ENCODE data around the gene PIK3R5.

DNA sequence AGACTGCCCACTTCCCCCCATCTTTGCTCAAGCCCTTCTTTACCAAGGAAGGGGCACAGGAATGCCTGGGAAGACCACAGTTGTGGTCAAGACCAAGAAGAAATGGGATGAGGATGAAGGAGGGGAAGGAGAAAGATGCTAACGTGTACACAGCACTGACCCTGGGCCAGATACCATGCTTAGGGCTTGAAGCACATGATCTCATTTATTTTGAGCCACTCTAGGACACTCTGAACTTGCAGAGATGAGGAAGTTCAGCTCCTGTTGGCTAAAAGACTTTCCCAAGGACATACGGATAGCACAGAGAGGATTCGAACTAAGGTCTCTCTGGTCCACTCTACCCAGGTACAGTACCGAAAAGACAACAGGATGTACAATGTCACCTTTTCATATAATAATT lies 42.6 kb downstream of the PIK3R5 start:
- TF ChIP-seq POLR2A (IDR thresholded peaks at IDR 0.05; ENCODE audit: low read length), result no peak
- no peak for TF ChIP-seq GATA1 (IDR thresholded peaks at IDR 0.05; ENCODE audit: low read depth, low read length)

Measured in erythroblast (primary cell).